IMR-90 (cell line): ENCODE results near the gene GGNBP2. TPM values are rescaled to one million over a fixed set of nuclear protein-coding genes. Genes with fewer than 3 reads are reported as not detected.

Source experiments
- ATAC-seq: fragments of 200-7000 bp; cut with Tn5 transposase; 2 replicates; pipeline ENCODE4 v1.9.1; 2020; ENCODE audit warnings: low read depth, mild to moderate bottlenecking, moderate library complexity
- BruUV-seq: library from RNA; stranded (reverse); fragments of 400-500 nt; replicated peaks from 2 replicates; lab custom pipeline; 2021; lab: Mats Ljungman, UMichigan
- CTCF ChIA-PET: fragments of 300-600 bp; formaldehyde crosslinking; extraction: SDS; loops from one replicate; lab custom pipeline; 2021; ENCODE audit warnings: antibody characterized with exemption; lab: Yijun Ruan, JAX
- POLR2A ChIA-PET: fragments of 300-600 bp; sonication (Branson Sonifier 250); formaldehyde crosslinking; loops from one replicate; lab custom pipeline; 2022; ENCODE audit warnings: antibody characterized with exemption; ENCODE audit not compliant: unreplicated experiment; lab: Charles Lee
- DNase-seq: peaks from one replicate; pipeline ENCODE4 v3.0.0; 2013
- H2AFZ ChIP-seq: replicated peaks from 2 replicates; pipeline ENCODE3; 2013; ENCODE audit warnings: low read length, mild to moderate bottlenecking; ENCODE audit not compliant: poor library complexity
- H2AK5ac ChIP-seq: 2 replicates; pipeline ENCODE4 v1.6.1; 2013; ENCODE audit warnings: low read depth, low read length, inconsistent platforms
- H2AK9ac ChIP-seq: replicated peaks from 2 replicates; pipeline ENCODE3; 2013; ENCODE audit warnings: mild to moderate bottlenecking, low read depth, low read length, moderate library complexity; ENCODE audit not compliant: poor library complexity
- H2BK120ac ChIP-seq: 2 replicates; pipeline ENCODE4 v1.6.1; 2013; ENCODE audit warnings: low read depth, low read length, inconsistent platforms
- H2BK15ac ChIP-seq: 3 replicates; pipeline ENCODE4 v1.6.1; 2013; ENCODE audit warnings: low read depth, low read length, inconsistent platforms
- H2BK20ac ChIP-seq: 2 replicates; pipeline ENCODE4 v1.6.1; 2013; ENCODE audit warnings: low read depth, mild to moderate bottlenecking, inconsistent platforms, low read length, moderate library complexity
- H2BK5ac ChIP-seq: 2 replicates; pipeline ENCODE4 v1.6.1; 2013; ENCODE audit warnings: mild to moderate bottlenecking, low read depth, low read length, inconsistent platforms; ENCODE audit not compliant: poor library complexity, severe bottlenecking
- H3K14ac ChIP-seq: replicated peaks from 2 replicates; pipeline ENCODE4 v1.6.1; 2013; ENCODE audit warnings: low read depth, low read length, inconsistent platforms
- H3K18ac ChIP-seq: 2 replicates; pipeline ENCODE4 v1.6.1; 2013; ENCODE audit warnings: low read depth, low read length, control low read depth
- H3K23ac ChIP-seq: 2 replicates; pipeline ENCODE4 v1.6.1; 2013; ENCODE audit warnings: low read depth, low read length, inconsistent platforms
- H3K27ac ChIP-seq: 2 replicates; pipeline ENCODE4 v1.5.1; 2013; ENCODE audit warnings: mild to moderate bottlenecking, control low read depth, low read length; ENCODE audit not compliant: insufficient read depth
- H3K27me3 ChIP-seq: 2 replicates; pipeline ENCODE4 v1.6.1; 2013; ENCODE audit warnings: low read length; ENCODE audit not compliant: control insufficient read depth, insufficient read depth
- H3K36me3 ChIP-seq: 2 replicates; pipeline ENCODE4 v1.6.1; 2013; ENCODE audit warnings: low read length, mixed read lengths; ENCODE audit not compliant: control insufficient read depth, insufficient read depth
- H3K4ac ChIP-seq: 2 replicates; pipeline ENCODE4 v1.6.1; 2013; ENCODE audit warnings: low read depth, low read length, inconsistent platforms
- H3K4me1 ChIP-seq: 2 replicates; pipeline ENCODE4 v1.6.1; 2013; ENCODE audit warnings: low read length, mixed read lengths; ENCODE audit not compliant: control insufficient read depth, insufficient read depth
- H3K4me2 ChIP-seq: 2 replicates; pipeline ENCODE4 v1.6.1; 2013; ENCODE audit warnings: low read depth, mild to moderate bottlenecking, control low read depth, low read length, moderate library complexity
- H3K4me3 ChIP-seq: 2 replicates; pipeline ENCODE4 v1.5.1; 2013; ENCODE audit warnings: low read depth, mild to moderate bottlenecking, control low read depth, low read length, moderate library complexity; ENCODE audit not compliant: insufficient read depth
- H3K56ac ChIP-seq: 2 replicates; pipeline ENCODE4 v1.6.1; 2013; ENCODE audit warnings: low read length, inconsistent platforms; ENCODE audit not compliant: insufficient read depth; ENCODE audit errors: extremely low read depth
- H3K79me1 ChIP-seq, 2 experiments: 2 replicates each; pipeline ENCODE4 v1.6.1; 2013; ENCODE audit warnings: low read length in 2 of 2, inconsistent platforms in 1 of 2, low read depth in 1 of 2
- H3K9ac ChIP-seq: 2 replicates; pipeline ENCODE4 v1.6.1; 2013; ENCODE audit warnings: low read depth, low read length, control low read depth
- H3K9me1 ChIP-seq: 2 replicates; pipeline ENCODE4 v1.6.1; 2013; ENCODE audit warnings: low read length, inconsistent platforms; ENCODE audit not compliant: insufficient read depth
- H3K9me3 ChIP-seq: 2 replicates; pipeline ENCODE4 v1.6.1; 2013; ENCODE audit warnings: low read length; ENCODE audit not compliant: control insufficient read depth, insufficient read depth
- H4K20me1 ChIP-seq: 2 replicates; pipeline ENCODE4 v1.6.1; 2013; ENCODE audit warnings: low read length, inconsistent platforms; ENCODE audit not compliant: insufficient read depth
- H4K5ac ChIP-seq: 2 replicates; pipeline ENCODE4 v1.6.1; 2013; ENCODE audit warnings: mild to moderate bottlenecking, low read depth, low read length, control low read depth
- H4K8ac ChIP-seq, 2 experiments: 2 replicates each; pipeline ENCODE4 v1.6.1; 2013; ENCODE audit warnings: low read depth in 2 of 2, low read length in 2 of 2, control low read depth in 1 of 2, inconsistent platforms in 1 of 2
- H4K91ac ChIP-seq: 2 replicates; pipeline ENCODE4 v1.6.1; 2013; ENCODE audit warnings: low read depth, low read length, inconsistent platforms; ENCODE audit not compliant: insufficient read depth
- CHD1 ChIP-seq: IDR thresholded peaks from 2 replicates; pipeline ENCODE4 v1.6.1; 2012; ENCODE audit warnings: low read depth, low read length, improper control_type of control experiment
- MAFK ChIP-seq: IDR thresholded peaks from 2 replicates; pipeline ENCODE4 v1.6.1; 2012; ENCODE audit warnings: low read depth, low read length, improper control_type of control experiment
- MXI1 ChIP-seq: IDR thresholded peaks from 2 replicates; pipeline ENCODE4 v1.6.1; 2012; ENCODE audit warnings: low read depth, mild to moderate bottlenecking, low read length, moderate library complexity, borderline replicate concordance
- NFE2L2 ChIP-seq: fragments of 150-350 bp; IDR thresholded peaks from 2 replicates; pipeline ENCODE4 v1.6.1; 2016; ENCODE audit warnings: low read depth, mild to moderate bottlenecking, low read length
- POLR2A ChIP-seq: IDR thresholded peaks from 2 replicates; pipeline ENCODE4 v1.6.1; 2012; ENCODE audit warnings: mild to moderate bottlenecking, low read depth, low read length
- RCOR1 ChIP-seq: IDR thresholded peaks from 2 replicates; pipeline ENCODE4 v1.6.1; 2012; ENCODE audit warnings: mild to moderate bottlenecking, low read length, improper control_type of control experiment; ENCODE audit not compliant: insufficient replicate concordance
- SMC3 ChIP-seq: fragments of 150-350 bp; IDR thresholded peaks from 2 replicates; pipeline ENCODE4 v1.6.1; 2016; ENCODE audit warnings: low read depth, mild to moderate bottlenecking, antibody characterized with exemption, low read length, moderate library complexity
- USF2 ChIP-seq: fragments of 150-350 bp; IDR thresholded peaks from 2 replicates; pipeline ENCODE4 v1.6.1; 2017; ENCODE audit warnings: mild to moderate bottlenecking, antibody characterized with exemption, low read length, low read depth
- WGBS, 2 experiments: methylation state at CpG; one replicate each; pipeline versions ENCODE4 v1.1.5 to v1.1.7; 2013; ENCODE audit warnings: missing lambda C conversion rate in 2 of 2; ENCODE audit not compliant: insufficient read length in 1 of 2; ENCODE audit errors: extremely low coverage in 2 of 2; 5-methylcytosine and 5-hydroxymethylcytosine counted together
- dilution Hi-C: fragments of 300-500 bp; cut with HindIII; formaldehyde crosslinking; loops from one replicate; pipeline ENCODE4 v1.14.3; 2018; ENCODE audit warnings: low sequenced_read_pairs; ENCODE audit not compliant: unreplicated experiment
- in situ Hi-C: fragments of 300-500 bp; cut with MboI; formaldehyde crosslinking; loops from 3 replicates; pipeline ENCODE4 v1.14.3; 2019; ENCODE audit warnings: low sequenced_read_pairs, inconsistent platforms, mixed read lengths
- intact Hi-C: fragments of 100-400 bp; cut with micrococcal nuclease; formaldehyde crosslinking; loops from 2 replicates; pipeline ENCODE4 v1.10.0; 2022
- polyA plus RNA-seq, 3 experiments: library from polyadenylated mRNA; depleted of rRNA; stranded (reverse); fragments of >200 nt; gene quantifications; 2 replicates each; pipeline ENCODE4 v1.2.3, GENCODE V29; 2012; ENCODE audit warnings: low replicate concordance in 1 of 3
- total RNA-seq: library from RNA; depleted of rRNA; stranded (reverse); fragments of >200 nt; gene quantifications from 2 replicates; pipeline ENCODE4 v1.2.3, GENCODE V29; 2012

Gene GGNBP2
- total and polyA plus RNA-seq, 2 of the 4 experiments (the other 2 are of a cell fraction) = 40.7 to 56.2 TPM

GRCh38 chr17:36592316-36592715 lies 47.6 kb downstream of the GGNBP2 start:
- Histone ChIP-seq H3K9me3 (no peaks in the 10 kb centered on the region), H3K4me2 (peak overlapping the region; percentile 92), H3K4me3 (peak overlapping the region; percentile 93), H3K79me1 (peaks cover 17 to 46% of the 10 kb centered on the region in 2 experiments), H4K5ac (no peak overlapping the region), H3K18ac (no peak overlapping the region), H2BK120ac (no peak overlapping the region), H3K4me1 (peaks cover 5% of the 10 kb centered on the region), H2AK9ac (peak overlapping the region; percentile 91), H3K14ac (peak overlapping the region; percentile 63; the same call in 1 of the 2 replicates), H4K20me1 (peaks cover 9% of the 10 kb centered on the region; the same call in 1 of the 2 replicates), H3K9ac (peak overlapping the region; percentile 69), H4K8ac (peak overlapping the region in 1 of 2 experiments; percentile 36; a peak in 1 of 4 replicates), H3K27me3 (no peaks in the 10 kb centered on the region), H3K27ac (peak overlapping the region; percentile 64; the same call in 1 of the 2 replicates), H3K9me1 (peaks cover 27% of the 10 kb centered on the region), H3K36me3 (peaks cover 15% of the 10 kb centered on the region), H2AFZ (peak overlapping the region; percentile 91), H2BK5ac (no peak overlapping the region), H2BK20ac (no peak overlapping the region), H3K23ac (peak overlapping the region; percentile 83; the same call in 1 of the 2 replicates), H2BK15ac (no peak overlapping the region), H3K56ac (no peak overlapping the region), H4K91ac (no peak overlapping the region), H2AK5ac (0 out of 2 replicates have a peak overlapping the region, but pooled peaks have one; percentile 20), H3K4ac (peak overlapping the region; percentile 30; the same call in 1 of the 2 replicates)
- intact Hi-C loops = no loop called here
- DNase-seq (no peak), ATAC-seq (peak; percentile 33)
- CTCF ChIA-PET = no interaction called here
- in situ Hi-C loops = no loop called here
- dilution Hi-C loops = no loop called here
- POLR2A ChIA-PET = interaction anchor here (0.6 kb wide), 1 partner anchor 694 kb away, joined by 3 read pairs; no protein-coding TSS in a partner anchor
- WGBS, 2 experiments = 8% methylated on average over 2 of the region's 20 CpGs; no CpG with 5 or more reads in 1 of the 2 experiments
- no peak for TF ChIP-seq MAFK
- no peak for TF ChIP-seq USF2
- no peak for TF ChIP-seq MXI1
- no peak for TF ChIP-seq RCOR1
- TF ChIP-seq NFE2L2 = no peak
- TF ChIP-seq POLR2A = no peak
- TF ChIP-seq SMC3 = no peak
- TF ChIP-seq CHD1 = no peak
- no TSS peak for BruUV-seq
